Body of pancreas (tissue), 4 donors: Measurements from ENCODE around the gene D2HGDH.

Experiments used
- POLR2A ChIP-seq, 3 donors: fragments of 450-650 bp; IDR thresholded peaks; one replicate each; pipeline ENCODE4 v1.6.1; 2016; ENCODE audit warnings: antibody characterized with exemption in 3 of 3, mild to moderate bottlenecking in 2 of 3
- TF ChIP-seq, protein P1 (sequence below), 7 experiments: fragments of 450-650 bp in 4 of 7; fragments of 200-600 bp in 3 of 7; sonication (generic) in 3 of 7; IDR thresholded peaks; one replicate each; pipeline ENCODE4 v1.5.1; 2016 to 2019; ENCODE audit warnings: antibody characterized with exemption in 7 of 7

DNA sequence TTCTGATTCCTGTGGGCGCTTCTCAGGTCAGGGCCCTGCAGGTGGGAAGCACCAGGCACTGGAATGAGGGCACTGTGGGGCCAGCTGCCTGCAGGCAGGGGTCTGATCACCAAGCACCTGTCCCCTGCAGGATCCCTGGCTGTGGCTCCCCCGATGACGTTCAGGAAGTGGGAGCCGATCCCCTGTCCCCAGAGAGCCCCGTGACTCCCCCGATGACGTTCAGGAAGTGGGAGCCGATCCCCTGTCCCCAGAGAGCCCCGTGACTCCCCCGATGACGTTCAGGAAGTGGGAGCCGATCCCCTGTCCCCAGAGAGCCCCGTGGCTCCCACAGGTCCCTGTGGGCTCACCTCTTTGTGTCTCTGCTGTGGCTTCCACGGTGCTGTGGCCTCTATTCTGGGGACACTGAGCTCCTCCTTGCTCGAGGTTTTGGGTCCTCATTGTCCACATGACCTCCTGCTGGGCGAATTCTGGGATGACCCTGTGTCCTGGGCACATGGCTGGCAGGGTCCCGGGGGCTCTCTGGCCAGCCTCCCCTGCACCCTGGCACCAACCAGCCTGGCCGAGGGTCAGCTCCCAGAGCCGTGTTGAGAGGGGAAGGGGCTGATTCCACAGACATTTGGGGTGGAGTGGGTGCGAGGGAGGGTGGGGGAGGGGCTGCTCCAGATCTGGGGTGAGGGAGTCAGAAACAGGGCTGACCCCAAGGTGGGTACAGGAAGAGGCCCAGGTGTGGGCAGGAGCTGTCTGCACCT, 79.4 kb downstream of the D2HGDH start:
- TF ChIP-seq, protein P1, sequence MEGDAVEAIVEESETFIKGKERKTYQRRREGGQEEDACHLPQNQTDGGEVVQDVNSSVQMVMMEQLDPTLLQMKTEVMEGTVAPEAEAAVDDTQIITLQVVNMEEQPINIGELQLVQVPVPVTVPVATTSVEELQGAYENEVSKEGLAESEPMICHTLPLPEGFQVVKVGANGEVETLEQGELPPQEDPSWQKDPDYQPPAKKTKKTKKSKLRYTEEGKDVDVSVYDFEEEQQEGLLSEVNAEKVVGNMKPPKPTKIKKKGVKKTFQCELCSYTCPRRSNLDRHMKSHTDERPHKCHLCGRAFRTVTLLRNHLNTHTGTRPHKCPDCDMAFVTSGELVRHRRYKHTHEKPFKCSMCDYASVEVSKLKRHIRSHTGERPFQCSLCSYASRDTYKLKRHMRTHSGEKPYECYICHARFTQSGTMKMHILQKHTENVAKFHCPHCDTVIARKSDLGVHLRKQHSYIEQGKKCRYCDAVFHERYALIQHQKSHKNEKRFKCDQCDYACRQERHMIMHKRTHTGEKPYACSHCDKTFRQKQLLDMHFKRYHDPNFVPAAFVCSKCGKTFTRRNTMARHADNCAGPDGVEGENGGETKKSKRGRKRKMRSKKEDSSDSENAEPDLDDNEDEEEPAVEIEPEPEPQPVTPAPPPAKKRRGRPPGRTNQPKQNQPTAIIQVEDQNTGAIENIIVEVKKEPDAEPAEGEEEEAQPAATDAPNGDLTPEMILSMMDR (IDR thresholded peaks at IDR 0.05), result no peak
- TF ChIP-seq POLR2A (IDR thresholded peaks at IDR 0.05), result no peak
